Astrocyte (in vitro differentiated cells and primary cell): ENCODE data around the gene NR2F2. TPM values are rescaled to one million over a fixed set of nuclear protein-coding genes. Genes with fewer than 3 reads are reported as not detected.

ENCODE experiments used
- DNase-seq: peaks from one replicate; pipeline ENCODE4 v3.0.0-alpha.2; 2010; ENCODE audit warnings: low read depth
- FAIRE-seq: peaks from 2 replicates; lab custom pipeline; 2011; peaks lifted over from hg19 to GRCh38; lab: Jason Lieb, UNC
- H2AFZ ChIP-seq: 2 replicates; pipeline ENCODE4 v1.6.0; 2012; ENCODE audit warnings: low read depth, low read length, inconsistent platforms
- H3K27ac ChIP-seq: 2 replicates; pipeline ENCODE4 v1.5.1; 2011; ENCODE audit warnings: low read depth, low read length, inconsistent platforms
- H3K27me3 ChIP-seq: 2 replicates; pipeline ENCODE4 v1.6.0; 2011; ENCODE audit warnings: low read length, inconsistent platforms; ENCODE audit not compliant: insufficient read depth
- H3K36me3 ChIP-seq: 2 replicates; pipeline ENCODE4 v1.5.1; 2011; ENCODE audit warnings: low read length, inconsistent platforms; ENCODE audit not compliant: insufficient read depth
- H3K4me1 ChIP-seq: 2 replicates; pipeline ENCODE4 v1.5.1; 2011; ENCODE audit warnings: low read length, inconsistent platforms; ENCODE audit not compliant: insufficient read depth
- H3K4me2 ChIP-seq: 2 replicates; pipeline ENCODE4 v1.6.0; 2012; ENCODE audit warnings: low read length, inconsistent platforms
- H3K4me3 ChIP-seq: 2 replicates; pipeline ENCODE4 v1.5.1; 2011; ENCODE audit warnings: low read depth, mild to moderate bottlenecking, low read length, inconsistent platforms; ENCODE audit not compliant: insufficient read depth
- H3K79me2 ChIP-seq: 2 replicates; pipeline ENCODE4 v1.6.0; 2012; ENCODE audit warnings: mild to moderate bottlenecking, low read length, inconsistent platforms; ENCODE audit not compliant: insufficient read depth
- H3K9ac ChIP-seq: 2 replicates; pipeline ENCODE4 v1.6.0; 2012; ENCODE audit warnings: mild to moderate bottlenecking, low read length, inconsistent platforms
- H3K9me3 ChIP-seq: 2 replicates; pipeline ENCODE4 v1.5.1; 2012; ENCODE audit warnings: low read depth, mild to moderate bottlenecking, low read length, inconsistent platforms; ENCODE audit not compliant: insufficient read depth
- H4K20me1 ChIP-seq: 2 replicates; pipeline ENCODE4 v1.6.0; 2012; ENCODE audit warnings: low read length, inconsistent platforms; ENCODE audit not compliant: insufficient read depth
- H3K27ac Mint-ChIP-seq: one replicate; pipeline ENCODE4 v1.8.0; 2021; ENCODE audit warnings: mild to moderate bottlenecking, mixed read lengths; ENCODE audit not compliant: unreplicated experiment
- H3K27me3 Mint-ChIP-seq: one replicate; pipeline ENCODE4 v1.8.0; 2021; ENCODE audit warnings: low read depth, mixed read lengths; ENCODE audit not compliant: unreplicated experiment
- H3K36me3 Mint-ChIP-seq: one replicate; pipeline ENCODE4 v1.8.0; 2021; ENCODE audit warnings: low read depth, mixed read lengths; ENCODE audit not compliant: unreplicated experiment
- H3K4me1 Mint-ChIP-seq: one replicate; pipeline ENCODE4 v1.8.0; 2021; ENCODE audit warnings: low read depth, mixed read lengths; ENCODE audit not compliant: unreplicated experiment
- H3K4me3 Mint-ChIP-seq: one replicate; pipeline ENCODE4 v1.8.0; 2021; ENCODE audit warnings: mild to moderate bottlenecking, moderate library complexity, mixed read lengths; ENCODE audit not compliant: unreplicated experiment
- H3K9me3 Mint-ChIP-seq: one replicate; pipeline ENCODE4 v1.8.0; 2021; ENCODE audit warnings: mild to moderate bottlenecking, mixed read lengths; ENCODE audit not compliant: unreplicated experiment
- CTCF ChIP-seq: IDR thresholded peaks from 2 replicates; pipeline ENCODE4 v1.5.1; 2011; ENCODE audit warnings: low read depth, mild to moderate bottlenecking, inconsistent platforms, low read length, moderate library complexity; ENCODE audit not compliant: insufficient read depth
- EZH2 ChIP-seq: IDR thresholded peaks from 2 replicates; pipeline ENCODE4 v1.6.1; 2012; ENCODE audit warnings: mild to moderate bottlenecking, low read length, inconsistent platforms; ENCODE audit not compliant: insufficient read depth
- total RNA-seq: library from RNA; stranded (reverse); gene quantifications from 2 replicates; pipeline ENCODE4 v1.2.1, GENCODE V29; 2021

Gene NR2F2
- total RNA-seq, 1 donor from 2014 or later: 75.8 TPM

- no peak overlapping the region for H2AFZ ChIP-seq
- TF ChIP-seq EZH2 (no peak), CTCF (no peak)
- peaks cover 94% of the 10 kb centered on the region for H3K79me2 ChIP-seq
- H3K4me3 ChIP-seq: peak overlapping the region; percentile 85
- Mint-ChIP-seq H3K27ac (no peak overlapping the region), H3K4me3 (peak overlapping the region; percentile 98), H3K36me3 (peaks cover 7% of the 10 kb centered on the region), H3K9me3 (no peaks in the 10 kb centered on the region), H3K4me1 (peaks cover 15% of the 10 kb centered on the region), H3K27me3 (peaks cover 27% of the 10 kb centered on the region)
- no peaks in the 10 kb centered on the region for H3K27me3 ChIP-seq
- H4K20me1 ChIP-seq: peaks cover 19% of the 10 kb centered on the region
- H3K4me1 ChIP-seq: peaks cover 22% of the 10 kb centered on the region
- H3K9me3 ChIP-seq: no peaks in the 10 kb centered on the region
- H3K4me2 ChIP-seq: peak overlapping the region; percentile 85
- H3K27ac ChIP-seq: peak overlapping the region; percentile 85
- H3K36me3 ChIP-seq: no peaks in the 10 kb centered on the region
- FAIRE-seq (no peak), DNase-seq (peak; percentile 56)
- peak overlapping the region; percentile 91 for H3K9ac ChIP-seq
Observed at GRCh38 chr15:96328181-96328876, 2.2 kb upstream of the NR2F2 start.

GRCh38 chr15:96328877-96329195 lies 1.7 kb upstream of the NR2F2 start:
- Mint-ChIP-seq H3K4me1 (peaks cover 15% of the 10 kb centered on the region), H3K9me3 (no peaks in the 10 kb centered on the region), H3K4me3 (peak overlapping the region; percentile 98), H3K27ac (no peak overlapping the region), H3K36me3 (peaks cover 7% of the 10 kb centered on the region), H3K27me3 (peaks cover 22% of the 10 kb centered on the region)
- H3K79me2 ChIP-seq: peaks cover 94% of the 10 kb centered on the region
- peak; percentile 14 for DNase-seq
- H3K4me1 ChIP-seq: peaks cover 17% of the 10 kb centered on the region
- H3K4me3 ChIP-seq: peak overlapping the region; percentile 85
- peak overlapping the region; percentile 85 for H3K4me2 ChIP-seq
- H3K9ac ChIP-seq: peak overlapping the region; percentile 91
- no peaks in the 10 kb centered on the region for H3K36me3 ChIP-seq
- no peak overlapping the region for H2AFZ ChIP-seq
- no peak for FAIRE-seq
- H3K27me3 ChIP-seq: no peaks in the 10 kb centered on the region
- peak overlapping the region; percentile 85 for H3K27ac ChIP-seq
- peaks cover 24% of the 10 kb centered on the region for H4K20me1 ChIP-seq
- no peaks in the 10 kb centered on the region for H3K9me3 ChIP-seq
- TF ChIP-seq EZH2: no peak
- TF ChIP-seq CTCF: no peak

GRCh38 chr15:96329403-96329981 lies 1.0 kb upstream of the NR2F2 start:
- peak overlapping the region; percentile 81 for H3K27ac Mint-ChIP-seq

More at GRCh38 chr15:96329403-96329981, 1.0 kb upstream of the NR2F2 start:
- Histone ChIP-seq H3K4me3 (peak overlapping the region; percentile 85), H3K9me3 (no peaks in the 10 kb centered on the region), H3K4me2 (peak overlapping the region; percentile 85), H3K36me3 (peaks cover 5% of the 10 kb centered on the region), H4K20me1 (peaks cover 31% of the 10 kb centered on the region), H3K27me3 (no peaks in the 10 kb centered on the region), H3K27ac (peak overlapping the region; percentile 85), H2AFZ (no peak overlapping the region), H3K4me1 (peaks cover 11% of the 10 kb centered on the region), H3K9ac (peak overlapping the region; percentile 91), H3K79me2 (peaks cover 94% of the 10 kb centered on the region)
- TF ChIP-seq CTCF (no peak), EZH2 (no peak)
- DNase-seq: peak; percentile 39
- Mint-ChIP-seq H3K36me3 (peaks cover 14% of the 10 kb centered on the region), H3K27me3 (peaks cover 16% of the 10 kb centered on the region), H3K4me3 (peak overlapping the region; percentile 98), H3K4me1 (peaks cover 9% of the 10 kb centered on the region), H3K9me3 (no peaks in the 10 kb centered on the region)
- no peak for FAIRE-seq
